Endothelial cell of umbilical vein (primary cell): ENCODE data around the gene PPP1R15B. TPM values are rescaled to one million over a fixed set of nuclear protein-coding genes. Genes with fewer than 3 reads are reported as not detected.

Experiments used
- BruUV-seq: library from RNA; stranded (reverse); fragments of 400-500 nt; replicated peaks from 2 replicates; lab custom pipeline; 2021; lab: Mats Ljungman, UMichigan
- CTCF ChIA-PET: fragments of 300-600, 350-600 bp; sonication (Branson Sonifier 250); formaldehyde crosslinking; loops from one replicate; lab custom pipeline; 2021; ENCODE audit warnings: antibody characterized with exemption, inconsistent platforms; lab: Charles Lee
- POLR2A ChIA-PET: fragments of 300-600, 350-600 bp; sonication (Branson Sonifier 250); formaldehyde crosslinking; loops from one replicate; lab custom pipeline; 2021; ENCODE audit warnings: antibody characterized with exemption, inconsistent platforms; lab: Charles Lee
- DNase-seq: peaks from one replicate; pipeline ENCODE4 v3.0.0-alpha.2; 2011; ENCODE audit warnings: low read depth, low spot score
- FAIRE-seq: peaks from 2 replicates; lab custom pipeline; 2011; peaks lifted over from hg19 to GRCh38; lab: Jason Lieb, UNC
- H2AFZ ChIP-seq: 2 replicates; pipeline ENCODE4 v1.6.0; 2012; ENCODE audit warnings: low read depth, low read length, control low read depth, inconsistent platforms
- H3K27ac ChIP-seq: 2 replicates; pipeline ENCODE4 v1.5.1; 2011; ENCODE audit warnings: low read depth, mild to moderate bottlenecking, control low read depth, low read length, moderate library complexity; ENCODE audit not compliant: insufficient read depth
- H3K27me3 ChIP-seq, 2 experiments: 2 replicates each; pipeline versions ENCODE4 v1.6.0 to v1.6.1; 2011; ENCODE audit warnings: low read length in 2 of 2, mixed read lengths in 1 of 2; ENCODE audit not compliant: control insufficient read depth in 2 of 2, insufficient read depth in 2 of 2
- H3K36me3 ChIP-seq, 2 experiments: 2 replicates in 1 of 2; 3 replicates in 1 of 2; pipeline ENCODE4 v1.5.1; 2011; ENCODE audit warnings: low read length in 2 of 2, mild to moderate bottlenecking in 1 of 2, moderate library complexity in 1 of 2; ENCODE audit not compliant: control insufficient read depth in 2 of 2, insufficient read depth in 2 of 2; ENCODE audit errors: extremely low read depth in 1 of 2
- H3K4me1 ChIP-seq: 3 replicates; pipeline ENCODE4 v1.5.1; 2011; ENCODE audit warnings: mild to moderate bottlenecking, low read length; ENCODE audit not compliant: control insufficient read depth, insufficient read depth; ENCODE audit errors: extremely low read depth
- H3K4me2 ChIP-seq: 2 replicates; pipeline ENCODE4 v1.6.1; 2011; ENCODE audit warnings: low read length, control low read depth, mixed read lengths; ENCODE audit not compliant: insufficient read depth
- H3K4me3 ChIP-seq, 3 experiments: fragments of 200-600 bp in 1 of 3; sonication (generic), shearing (Covaris generic) in 1 of 3; replicated peaks in 1 of 3; 2 replicates each; pipeline ENCODE4 v1.5.1; 2011 to 2016; ENCODE audit warnings: control low read depth in 3 of 3, low read length in 3 of 3, mild to moderate bottlenecking in 2 of 3, inconsistent platforms in 1 of 3, low read depth in 1 of 3, moderate library complexity in 1 of 3; ENCODE audit not compliant: insufficient read depth in 1 of 3
- H3K79me2 ChIP-seq: 2 replicates; pipeline ENCODE4 v1.6.0; 2012; ENCODE audit warnings: low read length, inconsistent platforms; ENCODE audit not compliant: control insufficient read depth, insufficient read depth
- H3K9ac ChIP-seq: replicated peaks from 2 replicates; pipeline ENCODE3; 2011; ENCODE audit warnings: low read length, control low read depth; ENCODE audit not compliant: insufficient read depth; ENCODE audit errors: extremely low read depth
- H3K9me1 ChIP-seq: replicated peaks from 3 replicates; pipeline ENCODE4 v1.6.0; 2011; ENCODE audit warnings: mild to moderate bottlenecking, low read length; ENCODE audit not compliant: control insufficient read depth, insufficient read depth; ENCODE audit errors: extremely low read depth
- H3K9me3 ChIP-seq: replicated peaks from 2 replicates; pipeline ENCODE4 v1.5.1; 2012; ENCODE audit warnings: low read length, inconsistent platforms; ENCODE audit not compliant: control insufficient read depth, insufficient read depth
- H4K20me1 ChIP-seq: replicated peaks from 2 replicates; pipeline ENCODE3; 2011; ENCODE audit warnings: mild to moderate bottlenecking, low read length; ENCODE audit not compliant: control insufficient read depth, insufficient read depth; ENCODE audit errors: extremely low read depth
- EZH2 ChIP-seq: IDR thresholded peaks from 2 replicates; pipeline ENCODE4 v1.6.1; 2012; ENCODE audit warnings: borderline replicate concordance, low read depth, mild to moderate bottlenecking, moderate library complexity, low read length, inconsistent platforms; ENCODE audit not compliant: severe bottlenecking
- FOS ChIP-seq: IDR thresholded peaks from 2 replicates; pipeline ENCODE4 v1.6.1; 2011; ENCODE audit warnings: mild to moderate bottlenecking, low read length, moderate library complexity, borderline replicate concordance; ENCODE audit not compliant: insufficient read depth
- GATA2 ChIP-seq: IDR thresholded peaks from 2 replicates; pipeline ENCODE4 v1.7.0; 2011; ENCODE audit warnings: low read depth, mild to moderate bottlenecking, moderate library complexity, mixed read lengths, low read length; ENCODE audit not compliant: insufficient read length, insufficient read depth
- JUN ChIP-seq: IDR thresholded peaks from 2 replicates; pipeline ENCODE4 v1.6.1; 2011; ENCODE audit warnings: borderline replicate concordance, low read depth; ENCODE audit not compliant: insufficient read length, insufficient read depth
- MYC ChIP-seq: IDR thresholded peaks from one replicate; pipeline ENCODE4 v1.6.1; 2011; ENCODE audit warnings: mild to moderate bottlenecking, low read depth, low read length
- POLR2A ChIP-seq: IDR thresholded peaks from 2 replicates; pipeline ENCODE4 v1.6.1; 2012; ENCODE audit warnings: low read depth, mild to moderate bottlenecking, control low read depth, low read length
- POLR2AphosphoS5 ChIP-seq: IDR thresholded peaks from 2 replicates; pipeline ENCODE4 v1.6.1; 2012; ENCODE audit warnings: low read depth, mild to moderate bottlenecking, control low read depth, low read length, moderate library complexity; ENCODE audit not compliant: insufficient read depth
- dilution Hi-C: fragments of 300-500 bp; cut with MboI; formaldehyde crosslinking; loops from one replicate; pipeline ENCODE4 v1.15.0; 2019; ENCODE audit warnings: low sequenced_read_pairs; ENCODE audit not compliant: extremely low pct_ligation_motif_present
- intact Hi-C: fragments of 100-400 bp; cut with micrococcal nuclease; formaldehyde crosslinking; loops from one replicate; pipeline ENCODE4 v1.10.0; 2022
- polyA plus RNA-seq, 4 experiments: library from polyadenylated mRNA; depleted of rRNA in 3 of 4; stranded (reverse) in 3 of 4; unstranded in 1 of 4; fragments of >200 nt; gene quantifications; 2 replicates each; pipeline versions ENCODE4 v1.2.1 to v1.2.3, GENCODE V29; 2011 to 2012; ENCODE audit warnings: missing spikeins in 1 of 4
- total RNA-seq: library from RNA; stranded (reverse); gene quantifications from 2 replicates; pipeline ENCODE4 v1.2.3, GENCODE V29; 2021
- TF ChIP-seq, protein P1 (sequence below), 2 donors: IDR thresholded peaks; 1 replicate in 1 of 2; 2 replicates in 1 of 2; pipeline ENCODE4 v1.5.1; 2011; ENCODE audit warnings: low read length in 2 of 2, mild to moderate bottlenecking in 2 of 2, moderate library complexity in 2 of 2, control low read depth in 1 of 2, inconsistent platforms in 1 of 2, low read depth in 1 of 2; ENCODE audit not compliant: insufficient read depth in 1 of 2; ENCODE audit errors: extremely low read depth in 1 of 2
- TF ChIP-seq, protein P2 (sequence below): IDR thresholded peaks from 2 replicates; pipeline ENCODE4 v1.6.1; 2011; ENCODE audit not compliant: insufficient read depth, insufficient read length

PPP1R15B gene
- total and polyA plus RNA-seq, 2 donors (not counting 3 experiments of a cell fraction or from before 2014, with no cell fraction given), result 16.8 to 39.8 TPM

DNA sequence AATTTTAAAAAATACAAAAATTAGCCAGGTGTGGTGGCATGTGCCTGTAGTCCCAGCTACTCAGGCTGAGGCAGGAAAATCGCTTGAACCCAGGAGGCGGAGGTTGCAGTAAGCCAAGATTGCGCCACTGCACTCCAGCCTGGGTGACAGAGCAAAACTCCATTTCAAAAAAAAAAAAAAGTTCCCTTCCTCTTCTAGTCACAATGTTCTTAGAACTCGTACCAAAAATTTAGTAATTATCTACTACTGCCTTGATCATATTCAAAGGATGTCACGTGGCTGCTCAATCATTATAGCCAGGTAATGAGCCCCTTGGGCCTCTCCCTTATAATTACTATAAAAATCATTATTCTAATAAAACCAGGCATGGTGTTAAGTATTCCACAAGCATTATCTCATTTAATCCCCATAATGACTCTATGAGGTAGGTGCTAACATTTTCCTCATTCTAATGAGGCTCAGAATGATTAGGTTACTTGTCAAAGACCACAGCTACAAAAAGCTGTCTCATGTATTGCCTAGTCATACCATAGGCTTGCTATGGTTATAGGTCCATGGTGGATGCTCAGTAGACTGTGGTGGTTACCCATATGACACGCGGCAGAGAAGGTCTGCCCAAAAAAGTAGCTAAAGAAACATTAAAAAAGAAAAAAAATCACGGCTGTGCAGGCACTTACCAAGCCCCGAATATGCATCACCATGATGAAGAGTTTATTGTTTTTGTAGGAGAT is 15.5 kb upstream of the PPP1R15B start:
- FAIRE-seq, result no peak
- no peaks in the 10 kb centered on the region for H4K20me1 ChIP-seq
- no TSS peak for BruUV-seq
- POLR2A ChIA-PET, result no interaction called here
- H3K9ac ChIP-seq, result no peak overlapping the region
- DNase-seq, result no peak
- TF ChIP-seq POLR2AphosphoS5, result no peak
- TF ChIP-seq GATA2, result no peak
- no peak for TF ChIP-seq JUN
- H3K4me1 ChIP-seq, result peaks cover 8% of the 10 kb centered on the region
- no peak overlapping the region for H3K27ac ChIP-seq
- intact Hi-C loops (no loop called here), dilution Hi-C loops (no loop called here)
- no peaks in the 10 kb centered on the region for H3K9me1 ChIP-seq
- no peak overlapping the region for H3K4me2 ChIP-seq
- no peak overlapping the region for H2AFZ ChIP-seq
- H3K27me3 ChIP-seq, result no peaks in the 10 kb centered on the region
- no peaks in the 10 kb centered on the region for H3K79me2 ChIP-seq
- H3K9me3 ChIP-seq, result no peaks in the 10 kb centered on the region
- H3K4me3 ChIP-seq, result no peak overlapping the region
- peaks cover 2 to 41% of the 10 kb centered on the region in 2 experiments for H3K36me3 ChIP-seq
- CTCF ChIA-PET, result interaction anchor here (1.1 to 34.5 kb wide), 3 partner anchors 19 to 72 kb away, joined by 6 to 1267 read pairs (median 7); partner anchors contain the start of gene PIK3C2B

DNA sequence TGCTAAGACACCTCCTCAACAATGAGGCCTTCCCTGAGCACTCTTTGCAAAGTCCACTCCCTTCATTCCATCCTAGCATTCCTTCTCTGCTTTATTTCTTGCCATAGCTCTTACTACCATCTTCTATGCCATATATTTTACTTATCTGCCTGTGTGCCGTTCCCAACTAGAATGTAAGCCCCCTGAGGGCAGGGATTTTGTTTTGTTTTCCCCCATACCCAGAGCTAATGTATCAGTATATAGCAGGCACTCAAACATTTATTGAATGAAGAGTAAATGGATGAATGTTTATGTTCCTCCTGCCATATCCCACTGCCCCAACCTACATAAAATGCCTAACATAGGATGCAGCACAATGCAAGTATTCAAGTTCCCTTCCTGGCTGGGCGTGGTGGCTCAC is 14.9 kb upstream of the PPP1R15B start:
- FAIRE-seq (no peak), DNase-seq (no peak)
- H3K9ac ChIP-seq, result no peak overlapping the region
- H3K27ac ChIP-seq, result no peak overlapping the region
- ChIA-PET CTCF (interaction anchor here (1.0 to 34.5 kb wide), 3 partner anchors 9 to 73 kb away, joined by 3 to 1267 read pairs (median 7); partner anchors contain the start of gene PIK3C2B), POLR2A (no interaction called here)
- H3K9me1 ChIP-seq, result no peaks in the 10 kb centered on the region
- intact Hi-C loops, result no loop called here
- H3K4me1 ChIP-seq, result peaks cover 1% of the 10 kb centered on the region
- no TSS peak for BruUV-seq
- no peaks in the 10 kb centered on the region for H4K20me1 ChIP-seq
- H3K4me3 ChIP-seq, result no peak overlapping the region
- H3K4me2 ChIP-seq, result no peak overlapping the region
- no peaks in the 10 kb centered on the region for H3K27me3 ChIP-seq
- TF ChIP-seq JUN, result no peak
- TF ChIP-seq, protein P1, sequence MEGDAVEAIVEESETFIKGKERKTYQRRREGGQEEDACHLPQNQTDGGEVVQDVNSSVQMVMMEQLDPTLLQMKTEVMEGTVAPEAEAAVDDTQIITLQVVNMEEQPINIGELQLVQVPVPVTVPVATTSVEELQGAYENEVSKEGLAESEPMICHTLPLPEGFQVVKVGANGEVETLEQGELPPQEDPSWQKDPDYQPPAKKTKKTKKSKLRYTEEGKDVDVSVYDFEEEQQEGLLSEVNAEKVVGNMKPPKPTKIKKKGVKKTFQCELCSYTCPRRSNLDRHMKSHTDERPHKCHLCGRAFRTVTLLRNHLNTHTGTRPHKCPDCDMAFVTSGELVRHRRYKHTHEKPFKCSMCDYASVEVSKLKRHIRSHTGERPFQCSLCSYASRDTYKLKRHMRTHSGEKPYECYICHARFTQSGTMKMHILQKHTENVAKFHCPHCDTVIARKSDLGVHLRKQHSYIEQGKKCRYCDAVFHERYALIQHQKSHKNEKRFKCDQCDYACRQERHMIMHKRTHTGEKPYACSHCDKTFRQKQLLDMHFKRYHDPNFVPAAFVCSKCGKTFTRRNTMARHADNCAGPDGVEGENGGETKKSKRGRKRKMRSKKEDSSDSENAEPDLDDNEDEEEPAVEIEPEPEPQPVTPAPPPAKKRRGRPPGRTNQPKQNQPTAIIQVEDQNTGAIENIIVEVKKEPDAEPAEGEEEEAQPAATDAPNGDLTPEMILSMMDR (IDR thresholded peaks at IDR 0.05; ENCODE audit: extremely low read depth in 1 of 2, insufficient read depth in 1 of 2, low read depth in 1 of 2, low read length in 2 of 2), result no peak
- no peak for TF ChIP-seq EZH2
- TF ChIP-seq, protein P2, sequence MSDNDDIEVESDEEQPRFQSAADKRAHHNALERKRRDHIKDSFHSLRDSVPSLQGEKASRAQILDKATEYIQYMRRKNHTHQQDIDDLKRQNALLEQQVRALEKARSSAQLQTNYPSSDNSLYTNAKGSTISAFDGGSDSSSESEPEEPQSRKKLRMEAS, result no peak
- TF ChIP-seq POLR2A, result no peak
- no peak for TF ChIP-seq FOS
- no peak for TF ChIP-seq POLR2AphosphoS5
- no peak for TF ChIP-seq GATA2
- no peak for TF ChIP-seq MYC
- H3K79me2 ChIP-seq, result no peaks in the 10 kb centered on the region
- H3K9me3 ChIP-seq, result no peaks in the 10 kb centered on the region
- dilution Hi-C loops, result no loop called here
- H2AFZ ChIP-seq, result no peak overlapping the region
- peaks cover 2 to 39% of the 10 kb centered on the region in 2 experiments for H3K36me3 ChIP-seq
